B cell (primary cell): ENCODE results near the gene MSH3.

ENCODE experiments used
- CTCF ChIP-seq: fragments of 200-600 bp; IDR thresholded peaks from one replicate; pipeline ENCODE4 v1.8.0; 2022; ENCODE audit warnings: antibody characterized with exemption, mild to moderate bottlenecking
- EZH2 ChIP-seq: IDR thresholded peaks from 2 replicates; pipeline ENCODE4 v1.6.1; 2012; ENCODE audit warnings: borderline replicate concordance, low read depth, mild to moderate bottlenecking, moderate library complexity, low read length; ENCODE audit not compliant: insufficient read depth, poor library complexity, severe bottlenecking

- TF ChIP-seq CTCF (no peak), EZH2 (no peak)
Measured at GRCh38 chr5:80704221-80704620, 49.8 kb downstream of the MSH3 start.
